ENCODE measurements around the gene NDUFC2. TPM values are rescaled to one million over a fixed set of nuclear protein-coding genes. Genes with fewer than 3 reads are reported as not detected.

The NDUFC2 gene
- total and polyA plus RNA-seq, 7 experiments from 2014 or later, result 43.4 to 189 (median 72.9) TPM

- intact Hi-C loops (cut with micrococcal nuclease), result no loop called here
- peaks cover 0 to 24% (median 0%) of the 10 kb centered on the region in 3 experiments for H3K36me3 ChIP-seq (ENCODE audit: control insufficient read depth in 2 of 3, insufficient read depth in 3 of 3, low read length in 3 of 3)
- no peak overlapping the region for H3K27ac ChIP-seq (ENCODE audit: low read depth, low read length)
- CTCF ChIA-PET, result no interaction called here
- H3K27me3 Mint-ChIP-seq, result no peaks in the 10 kb centered on the region
- H3K9me3 ChIP-seq (ENCODE audit: control insufficient read depth in 2 of 3, low read length in 3 of 3), result no peaks in the 10 kb centered on the region
- POLR2A ChIA-PET, result interaction anchor here (0.6 kb wide), 1 partner anchor 52 kb away, joined by 3 read pairs; no protein-coding TSS in a partner anchor
- peaks cover 0 to 5% (median 0%) of the 10 kb centered on the region in 7 donors for H3K4me1 Mint-ChIP-seq
- H3K4me1 ChIP-seq (ENCODE audit: control insufficient read depth in 2 of 2, insufficient read depth in 2 of 2, low read length in 2 of 2), result no peaks in the 10 kb centered on the region
- DNase-seq, result no peak
- no peak overlapping the region for H3K4me3 Mint-ChIP-seq
- no peak for ATAC-seq
- H3K27me3 ChIP-seq (ENCODE audit: control insufficient read depth in 2 of 2, insufficient read depth in 2 of 2, low read length in 2 of 2), result no peaks in the 10 kb centered on the region
- no peaks in the 10 kb centered on the region for H3K9me3 Mint-ChIP-seq
- no peak overlapping the region for H3K4me3 ChIP-seq (ENCODE audit: low read length)
- H3K27ac Mint-ChIP-seq, result no peak overlapping the region
- H3K36me3 Mint-ChIP-seq, result peaks cover 13 to 38% (median 23%) of the 10 kb centered on the region in 5 donors
Observed at GRCh38 chr11:78065203-78065602, 14.5 kb downstream of the NDUFC2 start.

- DNase-seq (no peak), ATAC-seq (no peak)
- no peak within 1 kb of the TSS for H3K4me3 ChIP-seq (ENCODE audit: low read length)
- CTCF ChIA-PET, result interaction anchor here (0.7 kb wide), 1 partner anchor 111 kb away, joined by 4 read pairs; no protein-coding TSS in a partner anchor
- POLR2A ChIA-PET, result no interaction called here
- no peaks in the 10 kb centered on the region for H3K27me3 ChIP-seq (ENCODE audit: control insufficient read depth in 2 of 2, insufficient read depth in 2 of 2, low read length in 2 of 2)
- H3K36me3 ChIP-seq (ENCODE audit: control insufficient read depth in 2 of 3, insufficient read depth in 3 of 3, low read length in 3 of 3), result peaks cover 0 to 10% (median 0%) of the 10 kb centered on the region in 3 experiments
- Mint-ChIP-seq H3K4me3 (no peak within 1 kb of the TSS), H3K36me3 (peaks cover 6 to 30% (median 12%) of the 10 kb centered on the region in 5 donors), H3K4me1 (peaks cover 0 to 5% (median 0%) of the 10 kb centered on the region in 7 donors), H3K27me3 (no peaks in the 10 kb centered on the region), H3K9me3 (no peaks in the 10 kb centered on the region), H3K27ac (no peak within 1 kb of the TSS)
- intact Hi-C loops (cut with micrococcal nuclease), result no loop called here
- no peak within 1 kb of the TSS for H3K27ac ChIP-seq (ENCODE audit: low read depth, low read length)
- H3K4me1 ChIP-seq (ENCODE audit: control insufficient read depth in 2 of 2, insufficient read depth in 2 of 2, low read length in 2 of 2), result no peaks in the 10 kb centered on the region
- H3K9me3 ChIP-seq (ENCODE audit: control insufficient read depth in 2 of 3, low read length in 3 of 3), result no peaks in the 10 kb centered on the region
Observed at GRCh38 chr11:78063440-78064181, 16.1 kb downstream of the NDUFC2 start, which contains the start of gene THRSP. THRSP (plus strand) TSS chr11:78063861; CDS start chr11:78063882, 21 bp downstream.

- DNase-seq (no peak), ATAC-seq (no peak)
- Mint-ChIP-seq H3K27ac (no peak overlapping the region), H3K4me3 (no peak overlapping the region), H3K36me3 (peaks cover 5 to 24% (median 8%) of the 10 kb centered on the region in 5 donors), H3K9me3 (no peaks in the 10 kb centered on the region), H3K4me1 (peaks cover 0 to 5% (median 0%) of the 10 kb centered on the region in 7 donors), H3K27me3 (no peaks in the 10 kb centered on the region)
- Histone ChIP-seq H3K4me1 (ENCODE audit: control insufficient read depth in 2 of 2, insufficient read depth in 2 of 2, low read length in 2 of 2) (no peaks in the 10 kb centered on the region), H3K27me3 (ENCODE audit: control insufficient read depth in 2 of 2, insufficient read depth in 2 of 2, low read length in 2 of 2) (no peaks in the 10 kb centered on the region), H3K36me3 (ENCODE audit: control insufficient read depth in 2 of 3, insufficient read depth in 3 of 3, low read length in 3 of 3) (peaks cover 0 to 3% (median 0%) of the 10 kb centered on the region in 3 experiments), H3K9me3 (ENCODE audit: control insufficient read depth in 2 of 3, low read length in 3 of 3) (no peaks in the 10 kb centered on the region), H3K27ac (ENCODE audit: low read depth, low read length) (no peak overlapping the region), H3K4me3 (ENCODE audit: low read length) (no peak overlapping the region)
- ChIA-PET CTCF (interaction anchor here (0.7 kb wide), 1 partner anchor 112 kb away, joined by 4 read pairs; no protein-coding TSS in a partner anchor), POLR2A (no interaction called here)
- intact Hi-C loops (cut with micrococcal nuclease), result no loop called here
Observed at GRCh38 chr11:78062671-78063070, 17.0 kb downstream of the NDUFC2 start.

GRCh38 chr11:78061921-78062311, 17.7 kb downstream of the NDUFC2 start:
- no peaks in the 10 kb centered on the region for H3K27me3 Mint-ChIP-seq
- POLR2A ChIA-PET, result no interaction called here
- H3K27ac ChIP-seq (ENCODE audit: low read depth, low read length), result no peak overlapping the region
- H3K27ac Mint-ChIP-seq, result peak overlapping the region in 1 of 9 donors; percentile 19
- H3K4me3 ChIP-seq (ENCODE audit: low read length), result no peak overlapping the region
- no peaks in the 10 kb centered on the region for H3K9me3 Mint-ChIP-seq
- H3K4me1 ChIP-seq (ENCODE audit: control insufficient read depth in 2 of 2, insufficient read depth in 2 of 2, low read length in 2 of 2), result no peaks in the 10 kb centered on the region
- H3K36me3 Mint-ChIP-seq, result peaks cover 0 to 18% (median 3%) of the 10 kb centered on the region in 5 donors
- H3K27me3 ChIP-seq (ENCODE audit: control insufficient read depth in 2 of 2, insufficient read depth in 2 of 2, low read length in 2 of 2), result no peaks in the 10 kb centered on the region
- H3K36me3 ChIP-seq (ENCODE audit: control insufficient read depth in 2 of 3, insufficient read depth in 3 of 3, low read length in 3 of 3), result no peaks in the 10 kb centered on the region
- CTCF ChIA-PET, result no interaction called here
- intact Hi-C loops (cut with micrococcal nuclease), result no loop called here
- H3K9me3 ChIP-seq (ENCODE audit: control insufficient read depth in 2 of 3, low read length in 3 of 3), result no peaks in the 10 kb centered on the region
- ATAC-seq, result no peak
- no peak overlapping the region for H3K4me3 Mint-ChIP-seq
- H3K4me1 Mint-ChIP-seq, result peaks cover 0 to 4% (median 0%) of the 10 kb centered on the region in 7 donors
- no peak for DNase-seq

- Histone ChIP-seq H3K27ac (ENCODE audit: low read depth, low read length) (no peak overlapping the region), H3K27me3 (ENCODE audit: control insufficient read depth in 2 of 2, insufficient read depth in 2 of 2, low read length in 2 of 2) (no peaks in the 10 kb centered on the region), H3K36me3 (ENCODE audit: control insufficient read depth in 2 of 3, insufficient read depth in 3 of 3, low read length in 3 of 3) (no peaks in the 10 kb centered on the region), H3K9me3 (ENCODE audit: control insufficient read depth in 2 of 3, low read length in 3 of 3) (no peaks in the 10 kb centered on the region), H3K4me1 (ENCODE audit: control insufficient read depth in 2 of 2, insufficient read depth in 2 of 2, low read length in 2 of 2) (no peaks in the 10 kb centered on the region), H3K4me3 (ENCODE audit: low read length) (no peak overlapping the region)
- Mint-ChIP-seq H3K27me3 (no peaks in the 10 kb centered on the region), H3K4me1 (peaks cover 0 to 4% (median 0%) of the 10 kb centered on the region in 7 donors), H3K27ac (peak overlapping the region in 2 of 9 donors; percentile 19 to 62), H3K9me3 (no peaks in the 10 kb centered on the region), H3K36me3 (peaks cover 0 to 16% (median 3%) of the 10 kb centered on the region in 5 donors), H3K4me3 (no peak overlapping the region)
- DNase-seq (no peak), ATAC-seq (no peak)
- intact Hi-C loops (cut with micrococcal nuclease), result no loop called here
- ChIA-PET POLR2A (no interaction called here), CTCF (no interaction called here)
Observed at GRCh38 chr11:78061088-78061920, 18.4 kb downstream of the NDUFC2 start.

GRCh38 chr11:78060533-78060932, 19.1 kb downstream of the NDUFC2 start:
- Mint-ChIP-seq H3K4me3 (no peak overlapping the region), H3K36me3 (peaks cover 0 to 14% (median 3%) of the 10 kb centered on the region in 5 donors), H3K4me1 (peaks cover 0 to 2% (median 0%) of the 10 kb centered on the region in 7 donors), H3K27me3 (no peaks in the 10 kb centered on the region), H3K27ac (no peak overlapping the region), H3K9me3 (no peaks in the 10 kb centered on the region)
- H3K9me3 ChIP-seq (ENCODE audit: control insufficient read depth in 2 of 3, low read length in 3 of 3), result no peaks in the 10 kb centered on the region
- no peak overlapping the region for H3K27ac ChIP-seq (ENCODE audit: low read depth, low read length)
- ChIA-PET CTCF (no interaction called here), POLR2A (no interaction called here)
- intact Hi-C loops (cut with micrococcal nuclease), result no loop called here
- H3K36me3 ChIP-seq (ENCODE audit: control insufficient read depth in 2 of 3, insufficient read depth in 3 of 3, low read length in 3 of 3), result no peaks in the 10 kb centered on the region
- no peak overlapping the region for H3K4me3 ChIP-seq (ENCODE audit: low read length)
- H3K4me1 ChIP-seq (ENCODE audit: control insufficient read depth in 2 of 2, insufficient read depth in 2 of 2, low read length in 2 of 2), result no peaks in the 10 kb centered on the region
- DNase-seq, result no peak
- no peaks in the 10 kb centered on the region for H3K27me3 ChIP-seq (ENCODE audit: control insufficient read depth in 2 of 2, insufficient read depth in 2 of 2, low read length in 2 of 2)
- ATAC-seq, result no peak
